Stomach (tissue), 9 donors: ENCODE results near the gene MUC5AC. TPM values are rescaled to one million over a fixed set of nuclear protein-coding genes. Genes with fewer than 3 reads are reported as not detected.
"Not testable (repeated sequence)": the region's sequence is repeated elsewhere in the genome, so short reads cannot be mapped to it uniquely, and the experiment has no call there.

Experiments used
- DNase-seq, 2 donors: peaks; one replicate each; pipeline versions ENCODE4 v3.0.0 to v3.0.0-alpha.2; 2013 to 2019
- H3K27ac ChIP-seq, 5 donors: fragments of 200-600 bp in 4 of 5; sonication (generic) in 4 of 5; one replicate each; pipeline ENCODE4 v1.5.1; 2013 to 2019; ENCODE audit warnings: mild to moderate bottlenecking in 1 of 5, moderate library complexity in 1 of 5
- H3K27me3 ChIP-seq, 3 donors: fragments of 200-600 bp; sonication (generic); one replicate each; pipeline ENCODE4 v1.5.1; 2017 to 2019; ENCODE audit warnings: mixed run types in 1 of 3
- H3K36me3 ChIP-seq, 4 donors: fragments of 200-600 bp; sonication (generic); 1 replicate in 3 of 4; 2 replicates in 1 of 4; pipeline ENCODE4 v1.5.1; 2016 to 2019
- H3K4me1 ChIP-seq, 4 donors: fragments of 200-600 bp; sonication (generic); one replicate each; pipeline ENCODE4 v1.5.1; 2016 to 2019
- H3K4me3 ChIP-seq, 4 donors: fragments of 200-600 bp; sonication (generic) in 3 of 4; one replicate each; pipeline ENCODE4 v1.5.1; 2016 to 2019; ENCODE audit warnings: mild to moderate bottlenecking in 1 of 4
- H3K9me3 ChIP-seq, 4 donors: fragments of 200-600 bp; sonication (generic); one replicate each; pipeline ENCODE4 v1.5.1; 2016 to 2019
- EP300 ChIP-seq: sonication (generic); formaldehyde crosslinking; IDR thresholded peaks from one replicate; pipeline ENCODE4 v1.6.1; 2017; ENCODE audit warnings: antibody characterized with exemption
- POLR2A ChIP-seq, 4 donors: fragments of 450-650 bp; IDR thresholded peaks; one replicate each; pipeline ENCODE4 v1.6.1; 2016; ENCODE audit warnings: antibody characterized with exemption in 4 of 4, control low read depth in 2 of 4, mild to moderate bottlenecking in 1 of 4, moderate library complexity in 1 of 4
- POLR2AphosphoS5 ChIP-seq, 3 donors: sonication (generic); formaldehyde crosslinking; IDR thresholded peaks; one replicate each; pipeline ENCODE4 v1.6.1; 2016; ENCODE audit warnings: antibody characterized with exemption in 3 of 3
- WGBS, 5 donors: extraction: QIAGEN DNeasy Blood & Tissue Kit in 3 of 5; methylation state at CpG; one replicate each; pipeline versions ENCODE4 v1.1.5 to v1.1.7; 2013 to 2018; 5-methylcytosine and 5-hydroxymethylcytosine counted together
- intact Hi-C: fragments of 100-400 bp; cut with DNase I; formaldehyde crosslinking; loops from one replicate; pipeline ENCODE4 v1.15.1; 2023; ENCODE audit warnings: low total_unique reads
- polyA plus RNA-seq, 3 donors: library from polyadenylated mRNA; stranded (reverse); fragments of 200-250 nt; gene quantifications; one replicate each; pipeline ENCODE4 v1.2.3, GENCODE V29; 2013
- total RNA-seq, 5 donors: library from RNA; depleted of rRNA; stranded (reverse); fragments of >200 nt; gene quantifications; one replicate each; pipeline versions ENCODE4 v1.1.0 to v1.2.3, GENCODE V29; 2014 to 2016
- TF ChIP-seq, protein P1 (sequence below), 7 experiments: fragments of 450-650 bp in 4 of 7; fragments of 200-600 bp in 3 of 7; sonication (generic) in 3 of 7; IDR thresholded peaks; one replicate each; pipeline ENCODE4 v1.5.1; 2016 to 2019; ENCODE audit warnings: antibody characterized with exemption in 7 of 7, control low read depth in 2 of 7, mild to moderate bottlenecking in 1 of 7
- donor health status: healthy with polysubstance abuse.
- donor health status: Bipolar disorder and iron deficiency.
- donor health status: healthy.

The MUC5AC gene
- total and polyA plus RNA-seq, 8 donors = 2.0 to 1,253 (median 171) TPM

DNA sequence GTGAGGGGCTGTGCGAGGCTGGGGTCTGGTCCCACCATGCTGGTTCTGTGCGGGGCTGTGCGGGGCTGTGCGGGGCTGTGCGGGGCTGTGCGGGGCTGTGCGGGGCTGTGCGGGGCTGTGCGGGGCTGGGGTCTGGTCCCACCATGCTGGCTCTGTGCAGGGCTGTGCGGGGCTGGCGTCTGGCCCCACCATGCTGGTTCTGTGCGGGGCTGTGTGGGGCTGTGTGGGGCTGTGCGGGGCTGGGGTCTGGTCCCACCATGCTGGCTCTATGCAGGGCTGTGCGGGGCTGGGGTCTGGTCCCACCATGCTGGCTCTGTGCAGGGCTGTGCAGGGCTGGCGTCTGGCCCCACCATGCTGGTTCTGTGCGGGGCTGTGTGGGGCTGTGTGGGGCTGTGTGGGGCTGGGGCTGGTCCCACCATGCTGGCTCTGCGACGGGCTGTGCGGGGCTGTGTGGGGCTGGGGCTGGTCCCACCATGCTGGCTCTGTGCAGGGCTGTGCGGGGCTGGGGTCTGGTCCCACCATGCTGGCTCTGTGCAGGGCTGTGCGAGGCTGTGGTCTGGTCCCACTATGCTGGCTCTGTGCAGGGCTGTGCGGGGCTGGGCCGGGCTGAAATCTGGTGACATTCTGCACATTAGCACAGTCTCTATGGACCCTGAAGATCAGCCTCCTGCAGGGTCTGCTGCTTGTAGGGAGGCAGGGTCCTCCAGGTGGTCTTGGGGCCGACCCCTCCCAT lies 1.9 kb downstream of the MUC5AC start:
- peak overlapping the region in 4 of 5 donors; percentile 52 to 79 (median 73) for H3K27ac ChIP-seq
- peak in 1 of 2 donors; percentile 24 for DNase-seq
- 65 to 80% (median 72%) methylated on average over 1 to 24 of the region's 24 CpGs for WGBS, 5 donors
- peak in 1 of 3 donors; percentile 43 for TF ChIP-seq POLR2AphosphoS5 (IDR thresholded peaks at IDR 0.05)
- intact Hi-C loops, H3K4me1 ChIP-seq, H3K9me3 ChIP-seq: not testable (repeated sequence)
- peaks cover 0 to 68% (median 0%) of the 10 kb centered on the region in 3 donors for H3K27me3 ChIP-seq
- H3K4me3 ChIP-seq = peak overlapping the region; percentile 25 to 46 (median 36)
- H3K36me3 ChIP-seq = peaks cover 0 to 39% (median 15%) of the 10 kb centered on the region in 4 donors

DNA sequence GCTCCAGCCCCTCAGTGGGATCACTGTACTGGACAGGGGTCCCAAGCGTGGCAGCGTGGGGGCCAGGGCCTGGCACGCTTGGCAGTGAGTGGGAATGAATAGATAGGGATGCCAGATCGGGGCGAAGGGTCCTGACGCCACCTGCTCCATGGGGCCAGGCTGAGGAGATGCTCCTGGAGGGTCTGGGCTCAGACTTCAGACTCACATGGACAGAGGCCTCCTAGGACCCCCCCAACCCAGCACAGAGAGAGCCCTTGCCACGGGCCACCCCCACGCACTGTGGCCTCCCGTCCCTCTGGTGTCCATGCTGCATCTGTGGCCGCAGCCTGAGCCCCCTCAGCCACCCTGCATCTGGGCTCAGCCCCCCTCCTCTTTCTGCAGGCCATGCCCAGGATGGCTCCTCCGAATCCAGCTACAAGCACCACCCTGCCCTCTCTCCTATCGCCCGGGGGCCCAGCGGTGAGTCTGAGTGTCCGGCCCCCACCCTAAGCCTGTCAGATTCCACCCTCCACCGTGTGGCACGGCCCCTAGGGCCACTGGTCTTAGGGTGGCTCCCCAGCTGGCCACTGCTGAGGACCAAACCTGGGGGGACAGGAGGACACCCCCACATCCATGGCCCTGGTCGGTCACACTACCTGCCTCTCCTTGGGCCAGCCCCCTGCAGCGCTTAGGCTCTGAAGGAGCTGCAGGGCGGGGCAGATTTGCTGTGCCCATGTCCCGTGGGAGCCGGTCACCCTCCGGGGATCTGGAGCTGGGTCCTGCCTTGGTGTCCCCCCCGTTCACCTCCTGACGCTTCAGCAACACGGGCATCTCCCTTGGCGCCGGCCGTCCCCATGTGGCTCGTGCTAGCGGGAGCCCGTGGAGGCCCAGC lies 2.7 kb downstream of the MUC5AC start:
- intact Hi-C loops = no loop called here
- peak in 2 of 3 donors; percentile 3 to 10 for TF ChIP-seq POLR2AphosphoS5 (IDR thresholded peaks at IDR 0.05)
- TF ChIP-seq, protein P1, sequence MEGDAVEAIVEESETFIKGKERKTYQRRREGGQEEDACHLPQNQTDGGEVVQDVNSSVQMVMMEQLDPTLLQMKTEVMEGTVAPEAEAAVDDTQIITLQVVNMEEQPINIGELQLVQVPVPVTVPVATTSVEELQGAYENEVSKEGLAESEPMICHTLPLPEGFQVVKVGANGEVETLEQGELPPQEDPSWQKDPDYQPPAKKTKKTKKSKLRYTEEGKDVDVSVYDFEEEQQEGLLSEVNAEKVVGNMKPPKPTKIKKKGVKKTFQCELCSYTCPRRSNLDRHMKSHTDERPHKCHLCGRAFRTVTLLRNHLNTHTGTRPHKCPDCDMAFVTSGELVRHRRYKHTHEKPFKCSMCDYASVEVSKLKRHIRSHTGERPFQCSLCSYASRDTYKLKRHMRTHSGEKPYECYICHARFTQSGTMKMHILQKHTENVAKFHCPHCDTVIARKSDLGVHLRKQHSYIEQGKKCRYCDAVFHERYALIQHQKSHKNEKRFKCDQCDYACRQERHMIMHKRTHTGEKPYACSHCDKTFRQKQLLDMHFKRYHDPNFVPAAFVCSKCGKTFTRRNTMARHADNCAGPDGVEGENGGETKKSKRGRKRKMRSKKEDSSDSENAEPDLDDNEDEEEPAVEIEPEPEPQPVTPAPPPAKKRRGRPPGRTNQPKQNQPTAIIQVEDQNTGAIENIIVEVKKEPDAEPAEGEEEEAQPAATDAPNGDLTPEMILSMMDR (IDR thresholded peaks at IDR 0.05) = no peak
- H3K36me3 ChIP-seq = peaks cover 0 to 45% (median 15%) of the 10 kb centered on the region in 4 donors
- H3K4me1 ChIP-seq = peaks cover 0 to 10% (median 2%) of the 10 kb centered on the region in 4 donors
- H3K9me3 ChIP-seq = no peaks in the 10 kb centered on the region
- peak in 1 of 2 donors; percentile 26 for DNase-seq
- peak overlapping the region in 2 of 5 donors; percentile 51 to 79 for H3K27ac ChIP-seq
- 79 to 89% (median 83%) methylated on average over 20 to 32 of the region's 32 CpGs for WGBS, 5 donors
- peaks cover 0 to 76% (median 0%) of the 10 kb centered on the region in 3 donors for H3K27me3 ChIP-seq
- H3K4me3 ChIP-seq = peak overlapping the region in 3 of 4 donors; percentile 20 to 46 (median 41)

DNA sequence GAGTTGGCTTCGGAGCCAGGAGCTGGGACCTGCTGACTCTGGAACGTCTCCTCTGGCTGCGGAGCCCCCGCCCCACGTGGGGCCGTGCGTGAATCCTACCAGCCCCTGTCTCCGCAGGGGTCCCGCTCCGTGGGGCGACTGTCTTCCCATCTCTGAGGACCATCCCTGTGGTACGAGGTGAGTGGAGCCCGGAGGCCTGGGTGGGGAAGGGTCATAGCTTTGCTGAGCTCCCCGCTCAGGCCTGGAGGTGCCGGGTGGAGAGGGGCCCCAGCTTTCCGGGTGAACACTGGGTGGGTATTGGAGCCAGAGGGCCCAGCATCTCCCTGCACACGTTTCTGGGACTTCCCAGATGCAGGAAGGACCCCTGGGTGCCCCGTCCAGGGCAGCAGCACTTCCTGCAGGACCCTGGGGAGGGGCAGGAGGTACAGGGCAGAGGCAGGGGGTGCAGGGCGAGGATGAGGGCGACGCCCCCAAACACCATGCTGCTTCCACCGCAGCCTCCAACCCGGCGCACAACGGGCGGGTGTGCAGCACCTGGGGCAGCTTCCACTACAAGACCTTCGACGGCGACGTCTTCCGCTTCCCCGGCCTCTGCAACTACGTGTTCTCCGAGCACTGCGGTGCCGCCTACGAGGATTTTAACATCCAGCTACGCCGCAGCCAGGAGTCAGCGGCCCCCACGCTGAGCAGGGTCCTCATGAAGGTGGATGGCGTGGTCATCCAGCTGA lies 3.8 kb downstream of the MUC5AC start:
- TF ChIP-seq, protein P1 (IDR thresholded peaks at IDR 0.05) = no peak
- peak in 2 of 3 donors; percentile 6 to 12 for TF ChIP-seq POLR2AphosphoS5 (IDR thresholded peaks at IDR 0.05)
- H3K36me3 ChIP-seq = peaks cover 0 to 50% (median 15%) of the 10 kb centered on the region in 4 donors
- intact Hi-C loops = no loop called here
- peak overlapping the region in 2 of 5 donors; percentile 5 to 31 for H3K27ac ChIP-seq
- peaks cover 0 to 81% (median 0%) of the 10 kb centered on the region in 3 donors for H3K27me3 ChIP-seq
- peak in 1 of 2 donors; percentile 27 for DNase-seq
- H3K4me1 ChIP-seq = peaks cover 0 to 10% (median 2%) of the 10 kb centered on the region in 4 donors
- 82 to 90% (median 87%) methylated on average over 19 to 42 of the region's 42 CpGs for WGBS, 5 donors
- no peaks in the 10 kb centered on the region for H3K9me3 ChIP-seq
- H3K4me3 ChIP-seq = peak overlapping the region in 2 of 4 donors; percentile 41 to 46

DNA sequence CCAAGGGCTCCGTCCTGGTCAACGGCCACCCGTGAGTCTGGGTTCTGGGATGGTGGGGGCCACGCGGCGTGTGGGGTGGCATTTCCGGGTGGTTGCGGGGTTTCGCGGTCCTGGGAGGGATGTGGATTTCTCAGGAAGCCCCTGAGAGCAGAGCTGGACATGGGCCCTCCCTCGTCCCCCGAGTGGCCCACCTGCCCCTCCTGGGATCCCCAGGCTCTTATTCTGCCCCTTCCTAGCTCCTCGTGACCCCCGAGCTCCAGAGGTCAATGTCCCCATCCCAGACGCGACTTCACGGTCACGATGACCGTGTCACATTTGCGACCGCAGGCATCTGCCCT lies 4.4 kb downstream of the MUC5AC start:
- peaks cover 0 to 51% (median 15%) of the 10 kb centered on the region in 4 donors for H3K36me3 ChIP-seq
- peaks cover 0 to 7% (median 2%) of the 10 kb centered on the region in 4 donors for H3K4me1 ChIP-seq
- DNase-seq = no peak
- H3K9me3 ChIP-seq = no peaks in the 10 kb centered on the region
- TF ChIP-seq, protein P1 (IDR thresholded peaks at IDR 0.05) = no peak
- no peak for TF ChIP-seq POLR2AphosphoS5 (IDR thresholded peaks at IDR 0.05)
- TF ChIP-seq EP300 = no peak
- no peak for TF ChIP-seq POLR2A (IDR thresholded peaks at IDR 0.05)
- WGBS, 5 donors = 80 to 90% (median 86%) methylated on average over 11 to 21 of the region's 21 CpGs
- intact Hi-C loops = no loop called here
- peak overlapping the region in 1 of 5 donors; percentile 31 for H3K27ac ChIP-seq
- H3K4me3 ChIP-seq = peak overlapping the region in 2 of 4 donors; percentile 41 to 46
- peaks cover 0 to 81% (median 0%) of the 10 kb centered on the region in 3 donors for H3K27me3 ChIP-seq
